ENCODE results near the gene HRCT1. TPM values are rescaled to one million over a fixed set of nuclear protein-coding genes. Genes with fewer than 3 reads are reported as not detected.

The HRCT1 gene
- total RNA-seq, 1 donor from 2014 or later = 32.7 TPM

GRCh38 chr9:35914301-35914807 is 8.4 kb downstream of the HRCT1 start:
- DNase-seq (ENCODE audit: low spot score in 2 of 2) = no peak
- Histone ChIP-seq H3K4me3 (no peak overlapping the region), H3K36me3 (no peaks in the 10 kb centered on the region), H3K4me1 (peaks cover 15 to 31% of the 10 kb centered on the region in 2 donors), H3K27me3 (no peaks in the 10 kb centered on the region), H3K27ac (peak overlapping the region; percentile 39 to 44), H3K9me3 (no peaks in the 10 kb centered on the region)
- TF ChIP-seq CTCF (IDR thresholded peaks at IDR 0.05) = no peak
- intact Hi-C loops (cut with DNase I) = no loop called here

- intact Hi-C loops (cut with DNase I) = no loop called here
- Histone ChIP-seq H3K27ac (peak overlapping the region; percentile 25 to 41), H3K4me1 (peaks cover 4 to 17% of the 10 kb centered on the region in 2 donors), H3K4me3 (no peak overlapping the region), H3K9me3 (no peaks in the 10 kb centered on the region), H3K36me3 (no peaks in the 10 kb centered on the region), H3K27me3 (no peaks in the 10 kb centered on the region)
- no peak for TF ChIP-seq CTCF (IDR thresholded peaks at IDR 0.05)
- no peak for DNase-seq (ENCODE audit: low spot score in 2 of 2)
These were observed 9.8 kb downstream of the HRCT1 start for GRCh38 chr9:35915681-35916294.

DNA sequence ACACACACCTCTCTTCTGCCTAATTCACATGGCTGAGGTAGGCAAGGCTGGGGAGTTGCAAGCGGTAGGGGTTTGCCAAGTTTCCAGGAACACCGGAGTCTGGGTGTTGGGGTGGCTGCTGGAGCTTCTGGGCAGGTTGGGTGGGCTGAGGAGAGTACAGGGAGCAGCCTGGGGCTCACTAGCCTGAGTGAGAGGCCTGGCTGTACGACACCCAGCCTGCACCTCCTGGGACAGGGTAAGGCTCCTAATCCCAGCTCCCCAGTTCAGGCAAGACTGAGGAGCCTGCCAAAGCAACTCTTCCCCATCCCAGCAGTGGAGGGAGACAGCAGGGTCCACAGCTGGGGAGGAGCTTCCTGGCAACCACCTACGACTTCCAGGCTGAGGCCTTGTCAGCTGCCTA is 11.3 kb downstream of the HRCT1 start:
- H3K27me3 ChIP-seq = no peaks in the 10 kb centered on the region
- H3K4me3 ChIP-seq = no peak overlapping the region
- H3K36me3 ChIP-seq = no peaks in the 10 kb centered on the region
- H3K27ac ChIP-seq = peak overlapping the region; percentile 34 to 54
- TF ChIP-seq CTCF (IDR thresholded peaks at IDR 0.05) = no peak
- intact Hi-C loops (cut with DNase I) = no loop called here
- H3K4me1 ChIP-seq = peaks cover 0 to 5% of the 10 kb centered on the region in 2 donors
- no peak for DNase-seq (ENCODE audit: low spot score in 2 of 2)
- H3K9me3 ChIP-seq = no peaks in the 10 kb centered on the region

- H3K4me1 ChIP-seq = peaks cover under 1 to 6% of the 10 kb centered on the region in 2 donors
- H3K4me3 ChIP-seq = no peak overlapping the region
- no peaks in the 10 kb centered on the region for H3K27me3 ChIP-seq
- no peaks in the 10 kb centered on the region for H3K9me3 ChIP-seq
- peak overlapping the region in 1 of 2 donors; percentile 54 for H3K27ac ChIP-seq
- TF ChIP-seq CTCF (IDR thresholded peaks at IDR 0.05) = no peak
- intact Hi-C loops (cut with DNase I) = no loop called here
- DNase-seq (ENCODE audit: low spot score in 2 of 2) = no peak
- H3K36me3 ChIP-seq = no peaks in the 10 kb centered on the region
These were observed 12.8 kb downstream of the HRCT1 start for GRCh38 chr9:35918780-35919179.

- intact Hi-C loops (cut with DNase I) = no loop called here
- DNase-seq (ENCODE audit: low spot score in 2 of 2) = no peak
- Histone ChIP-seq H3K36me3 (no peaks in the 10 kb centered on the region), H3K27ac (peak overlapping the region; percentile 15 to 44), H3K27me3 (no peaks in the 10 kb centered on the region), H3K4me3 (no peak overlapping the region), H3K9me3 (no peaks in the 10 kb centered on the region), H3K4me1 (peaks cover 3 to 10% of the 10 kb centered on the region in 2 donors)
- no peak for TF ChIP-seq CTCF (IDR thresholded peaks at IDR 0.05)
These were observed 13.4 kb downstream of the HRCT1 start for GRCh38 chr9:35919212-35920008.
